Measurements from ENCODE around the gene MUC5B.

DNA sequence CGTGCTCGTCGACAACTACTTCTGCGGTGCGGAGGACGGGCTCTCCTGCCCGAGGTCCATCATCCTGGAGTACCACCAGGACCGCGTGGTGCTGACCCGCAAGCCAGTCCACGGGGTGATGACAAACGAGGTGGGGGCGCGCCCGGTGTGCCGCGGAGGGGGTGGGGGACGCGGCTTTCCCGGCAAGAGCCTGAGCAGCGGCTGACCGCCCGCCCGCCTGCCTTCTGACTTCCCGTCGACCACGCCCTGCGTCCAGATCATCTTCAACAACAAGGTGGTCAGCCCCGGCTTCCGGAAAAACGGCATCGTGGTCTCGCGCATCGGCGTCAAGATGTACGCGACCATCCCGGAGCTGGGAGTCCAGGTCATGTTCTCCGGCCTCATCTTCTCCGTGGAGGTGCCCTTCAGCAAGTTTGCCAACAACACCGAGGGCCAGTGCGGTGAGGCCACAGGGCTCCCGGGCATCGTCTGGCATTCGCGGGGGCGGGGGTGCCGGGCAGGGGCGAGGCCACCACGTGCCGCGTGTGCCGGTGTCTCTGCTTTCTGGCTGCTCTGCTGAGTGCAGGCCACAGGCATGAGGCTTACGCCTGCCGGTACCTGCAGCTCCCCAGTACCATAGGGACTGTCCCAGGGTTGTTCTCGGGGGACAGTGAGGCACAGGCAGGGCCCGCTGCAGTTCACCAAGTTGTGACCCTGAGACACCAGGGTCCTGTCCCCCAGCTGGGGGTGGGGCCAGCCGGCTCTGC lies 28.5 kb upstream of the MUC5B start:
- TF ChIP-seq CTCF (IDR thresholded peaks at IDR 0.05) (no peak), POLR2A (IDR thresholded peaks at IDR 0.05) (no peak)

Measured in testis (tissue), 2 donors.